Neuronal stem cell (in vitro differentiated cells): ENCODE measurements around the gene TAF4.
A peak's percentile ranks its signal among the peaks of the same experiment; 100 is the strongest.

Experiments
- DNase-seq: peaks from one replicate; pipeline ENCODE4 v3.0.0-alpha.2; 2013; ENCODE audit warnings: low spot score
- H2AFZ ChIP-seq: one replicate; pipeline ENCODE4 v1.6.1; 2013; ENCODE audit warnings: mild to moderate bottlenecking, low read length, inconsistent platforms
- H2AK5ac ChIP-seq: 2 replicates; pipeline ENCODE4 v1.6.1; 2013; ENCODE audit warnings: low read depth, mild to moderate bottlenecking, inconsistent platforms, low read length, moderate library complexity, mixed read lengths
- H2BK120ac ChIP-seq: 2 replicates; pipeline ENCODE4 v1.6.1; 2013; ENCODE audit warnings: low read depth, mild to moderate bottlenecking, inconsistent platforms, low read length, moderate library complexity, mixed read lengths
- H2BK12ac ChIP-seq: one replicate; pipeline ENCODE4 v1.6.1; 2013; ENCODE audit warnings: low read length, inconsistent platforms
- H2BK15ac ChIP-seq: 2 replicates; pipeline ENCODE4 v1.6.1; 2013; ENCODE audit warnings: mild to moderate bottlenecking, low read length, inconsistent platforms, mixed read lengths
- H2BK5ac ChIP-seq: one replicate; pipeline ENCODE4 v1.6.1; 2013; ENCODE audit warnings: inconsistent platforms, mild to moderate bottlenecking, low read length, moderate library complexity
- H3K14ac ChIP-seq: one replicate; pipeline ENCODE4 v1.6.1; 2013; ENCODE audit warnings: low read length, inconsistent platforms
- H3K18ac ChIP-seq: 2 replicates; pipeline ENCODE4 v1.6.1; 2013; ENCODE audit warnings: low read length, inconsistent platforms
- H3K23ac ChIP-seq: 2 replicates; pipeline ENCODE4 v1.6.1; 2013; ENCODE audit warnings: low read depth, mild to moderate bottlenecking, mixed read lengths, low read length, inconsistent platforms; ENCODE audit not compliant: poor library complexity
- H3K27ac ChIP-seq: replicated peaks from 3 replicates; pipeline ENCODE4 v1.5.1; 2013; ENCODE audit warnings: low read length, inconsistent platforms
- H3K27me3 ChIP-seq, 3 experiments: 2 replicates each; pipeline ENCODE4 v1.6.1; 2013; ENCODE audit warnings: low read length in 3 of 3, mild to moderate bottlenecking in 2 of 3, inconsistent platforms in 1 of 3, low read depth in 1 of 3, mixed read lengths in 1 of 3, moderate library complexity in 1 of 3; ENCODE audit not compliant: control insufficient read depth in 3 of 3, insufficient read depth in 3 of 3
- H3K36me3 ChIP-seq, 2 donors: replicated peaks in 1 of 2; 2 replicates each; pipeline ENCODE4 v1.6.1; 2013; ENCODE audit warnings: low read length in 2 of 2; ENCODE audit not compliant: control insufficient read depth in 2 of 2, insufficient read depth in 2 of 2
- H3K4ac ChIP-seq: 2 replicates; pipeline ENCODE4 v1.6.1; 2013; ENCODE audit warnings: inconsistent platforms, mild to moderate bottlenecking, low read length, moderate library complexity
- H3K4me1 ChIP-seq, 2 donors: 1 replicate in 1 of 2; 2 replicates in 1 of 2; pipeline ENCODE4 v1.6.1; 2013; ENCODE audit warnings: low read length in 2 of 2, low read depth in 1 of 2; ENCODE audit not compliant: control insufficient read depth in 2 of 2, insufficient read depth in 1 of 2
- H3K4me2 ChIP-seq: one replicate; pipeline ENCODE4 v1.6.1; 2013; ENCODE audit warnings: mild to moderate bottlenecking, low read length, inconsistent platforms; ENCODE audit not compliant: insufficient read depth, poor library complexity, severe bottlenecking
- H3K4me3 ChIP-seq, 2 donors: 2 replicates each; pipeline ENCODE4 v1.5.1; 2013; ENCODE audit warnings: low read length in 2 of 2, mild to moderate bottlenecking in 2 of 2, inconsistent platforms in 1 of 2, moderate library complexity in 1 of 2
- H3K79me1 ChIP-seq: one replicate; pipeline ENCODE4 v1.6.1; 2013; ENCODE audit warnings: low read depth, mild to moderate bottlenecking, inconsistent platforms, low read length, moderate library complexity
- H3K9ac ChIP-seq: one replicate; pipeline ENCODE4 v1.6.1; 2013; ENCODE audit warnings: mild to moderate bottlenecking, low read depth, low read length, inconsistent platforms; ENCODE audit not compliant: poor library complexity
- H3K9me3 ChIP-seq, 2 donors: replicated peaks in 1 of 2; 2 replicates each; pipeline versions ENCODE3 to v1.6.1; 2013; ENCODE audit warnings: low read length in 2 of 2, mild to moderate bottlenecking in 2 of 2, inconsistent platforms in 1 of 2, low read depth in 1 of 2, mixed read lengths in 1 of 2, moderate library complexity in 1 of 2; ENCODE audit not compliant: control insufficient read depth in 2 of 2, insufficient read depth in 1 of 2
- H4K8ac ChIP-seq: one replicate; pipeline ENCODE4 v1.6.1; 2013; ENCODE audit warnings: low read depth, mild to moderate bottlenecking, inconsistent platforms, low read length, moderate library complexity
- H4K91ac ChIP-seq: one replicate; pipeline ENCODE4 v1.6.1; 2013; ENCODE audit warnings: low read length, low read depth, mild to moderate bottlenecking, inconsistent platforms; ENCODE audit not compliant: poor library complexity
- WGBS, 2 donors: extraction: QIAGEN DNeasy Blood & Tissue Kit; methylation state at CpG; one replicate each; pipeline ENCODE4 v1.1.7; 2013; ENCODE audit warnings: missing lambda C conversion rate in 2 of 2, mixed read lengths in 1 of 2; ENCODE audit not compliant: insufficient read length in 2 of 2, insufficient replicate concordance in 1 of 2; ENCODE audit errors: extremely low coverage in 2 of 2; 5-methylcytosine and 5-hydroxymethylcytosine counted together

Gene TAF4

GRCh38 chr20:62025394-62025793, 40.3 kb downstream of the TAF4 start:
- no peak overlapping the region for H3K18ac ChIP-seq
- peaks cover 37 to 50% of the 10 kb centered on the region in 2 donors for H3K4me1 ChIP-seq
- H4K8ac ChIP-seq = no peak overlapping the region
- H2BK120ac ChIP-seq = no peak overlapping the region
- H3K9ac ChIP-seq = no peak overlapping the region
- H3K36me3 ChIP-seq = no peaks in the 10 kb centered on the region
- peaks cover 19% of the 10 kb centered on the region for H3K79me1 ChIP-seq
- no peak overlapping the region for H2BK15ac ChIP-seq
- H3K14ac ChIP-seq = no peak overlapping the region
- H4K91ac ChIP-seq = no peak overlapping the region
- H3K4ac ChIP-seq = no peak overlapping the region
- H3K9me3 ChIP-seq = no peaks in the 10 kb centered on the region
- H3K27ac ChIP-seq = no peak overlapping the region
- H2BK12ac ChIP-seq = no peak overlapping the region
- no peak overlapping the region for H2BK5ac ChIP-seq
- H3K23ac ChIP-seq = no peak overlapping the region
- no peak overlapping the region for H3K4me2 ChIP-seq
- WGBS, 2 donors = no CpG with 5 or more reads among the region's 8 CpGs
- no peak overlapping the region for H3K4me3 ChIP-seq
- no peak overlapping the region for H2AFZ ChIP-seq
- no peak overlapping the region for H2AK5ac ChIP-seq
- H3K27me3 ChIP-seq = no peaks in the 10 kb centered on the region
- DNase-seq = no peak

- Histone ChIP-seq H3K27me3 (no peaks in the 10 kb centered on the region), H2BK15ac (no peak overlapping the region), H3K14ac (no peak overlapping the region), H2BK120ac (no peak overlapping the region), H3K4ac (no peak overlapping the region), H3K27ac (no peak overlapping the region), H3K36me3 (no peaks in the 10 kb centered on the region), H2AK5ac (no peak overlapping the region), H4K91ac (no peak overlapping the region), H4K8ac (no peak overlapping the region), H3K79me1 (peaks cover 22% of the 10 kb centered on the region), H2BK5ac (no peak overlapping the region), H2AFZ (no peak overlapping the region), H3K4me1 (peaks cover 37 to 50% of the 10 kb centered on the region in 2 donors), H3K4me3 (no peak overlapping the region), H3K4me2 (no peak overlapping the region), H2BK12ac (no peak overlapping the region), H3K18ac (no peak overlapping the region), H3K9ac (no peak overlapping the region), H3K23ac (peak overlapping the region; percentile 52), H3K9me3 (no peaks in the 10 kb centered on the region)
- no peak for DNase-seq
- WGBS, 2 donors = no CpG with 5 or more reads among the region's 11 CpGs
Measured at GRCh38 chr20:62023935-62024334, 41.7 kb downstream of the TAF4 start.

- no peak overlapping the region for H3K4ac ChIP-seq
- no peak overlapping the region for H2BK12ac ChIP-seq
- H3K14ac ChIP-seq = no peak overlapping the region
- H2BK120ac ChIP-seq = no peak overlapping the region
- H3K27me3 ChIP-seq = no peaks in the 10 kb centered on the region
- no peak overlapping the region for H3K27ac ChIP-seq
- no peak overlapping the region for H3K18ac ChIP-seq
- no peak overlapping the region for H3K9ac ChIP-seq
- H3K9me3 ChIP-seq = no peaks in the 10 kb centered on the region
- no peak overlapping the region for H2BK5ac ChIP-seq
- H3K23ac ChIP-seq = no peak overlapping the region
- no peaks in the 10 kb centered on the region for H3K36me3 ChIP-seq
- H3K4me2 ChIP-seq = no peak overlapping the region
- H2AFZ ChIP-seq = no peak overlapping the region
- H3K4me1 ChIP-seq = peaks cover 29 to 44% of the 10 kb centered on the region in 2 donors
- no peak for DNase-seq
- peaks cover 21% of the 10 kb centered on the region for H3K79me1 ChIP-seq
- H2BK15ac ChIP-seq = no peak overlapping the region
- no peak overlapping the region for H3K4me3 ChIP-seq
- no CpG with 5 or more reads among the region's 14 CpGs for WGBS, 2 donors
- no peak overlapping the region for H4K8ac ChIP-seq
- H4K91ac ChIP-seq = no peak overlapping the region
- H2AK5ac ChIP-seq = no peak overlapping the region
Measured at GRCh38 chr20:62022575-62023139, 43.0 kb downstream of the TAF4 start.

DNA sequence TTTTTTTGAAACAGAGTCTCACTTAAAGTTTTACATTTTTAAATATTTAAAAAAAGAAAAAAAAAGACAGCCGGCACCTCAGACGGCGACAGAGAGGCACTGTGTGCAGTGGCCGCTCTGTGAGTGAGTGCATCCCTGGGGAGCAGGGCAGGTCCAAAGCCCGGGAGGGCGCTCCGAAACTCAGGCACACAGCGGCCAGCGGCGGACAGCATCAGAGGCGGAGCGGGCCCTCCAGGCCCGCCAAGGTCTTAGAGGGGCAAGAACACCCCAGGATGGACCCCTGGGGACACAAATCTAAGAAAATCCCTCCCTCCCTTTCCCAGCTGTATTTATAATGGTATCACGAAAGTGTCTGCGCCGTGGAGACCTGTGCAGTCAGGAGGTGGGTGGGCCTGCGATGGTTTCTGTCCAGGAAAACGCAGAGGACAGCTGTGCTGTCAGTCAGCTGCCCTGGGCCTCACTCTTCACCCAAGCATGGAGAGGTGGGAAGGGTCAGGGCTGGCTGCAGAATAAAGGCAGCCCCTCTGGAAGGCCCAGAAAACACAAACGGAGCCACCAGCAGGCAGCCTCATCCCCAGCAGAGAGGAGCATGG, 43.8 kb downstream of the TAF4 start:
- no peak overlapping the region for H2BK15ac ChIP-seq
- no peak overlapping the region for H4K91ac ChIP-seq
- WGBS, 2 donors = no CpG with 5 or more reads among the region's 19 CpGs
- no peak overlapping the region for H3K4me2 ChIP-seq
- H3K9ac ChIP-seq = no peak overlapping the region
- H2BK12ac ChIP-seq = no peak overlapping the region
- no peak overlapping the region for H2AFZ ChIP-seq
- H3K27me3 ChIP-seq = no peaks in the 10 kb centered on the region
- no peak overlapping the region for H3K27ac ChIP-seq
- H4K8ac ChIP-seq = no peak overlapping the region
- H3K9me3 ChIP-seq = no peaks in the 10 kb centered on the region
- H3K4ac ChIP-seq = no peak overlapping the region
- no peak overlapping the region for H2BK5ac ChIP-seq
- no peak overlapping the region for H3K14ac ChIP-seq
- peaks cover 20% of the 10 kb centered on the region for H3K79me1 ChIP-seq
- peaks cover 23 to 37% of the 10 kb centered on the region in 2 donors for H3K4me1 ChIP-seq
- no peak overlapping the region for H3K18ac ChIP-seq
- H2BK120ac ChIP-seq = no peak overlapping the region
- no peak for DNase-seq
- no peak overlapping the region for H2AK5ac ChIP-seq
- peak overlapping the region; percentile 53 for H3K23ac ChIP-seq
- H3K36me3 ChIP-seq = no peaks in the 10 kb centered on the region
- no peak overlapping the region for H3K4me3 ChIP-seq
